Measurements from ENCODE around the gene ANAPC7. TPM values are rescaled to one million over a fixed set of nuclear protein-coding genes. Genes with fewer than 3 reads are reported as not detected.

ANAPC7 gene
- 65.8 and 69.3 TPM in 2 replicates for total RNA-seq (2014; rRNA removed; shearing (Covaris generic))

GRCh38 chr12:110403146-110403975 lies at the start of gene ANAPC7:
TSS of gene ANAPC7 (minus strand) at chr12:110403708. CDS start at chr12:110403627, 81 bp downstream.

GRCh38 chr12:110449799-110450497 lies 46.4 kb upstream of the ANAPC7 start, which contains the start of gene ARPC3:
TSS of gene ARPC3 (minus strand) at chr12:110450337. CDS start at chr12:110450260, 77 bp downstream.

Small RNA genes within 50 kb of the gene (small RNA-seq; reads per million reads assigned to genes)
- not detected for gene RN7SL769P

Other genes with a start within 250 kb of the ANAPC7 start
- 101 and 122 TPM in 2 replicates for gene ATP2A2, start 122.5 kb downstream of the ANAPC7 start, total RNA-seq (2014; rRNA removed; shearing (Covaris generic))
- gene ARPC3, start 46.6 kb upstream of the ANAPC7 start, total RNA-seq (2014; rRNA removed; shearing (Covaris generic)) = 179 and 224 TPM in 2 replicates
- gene GPN3, start 64.5 kb upstream of the ANAPC7 start, total RNA-seq (2014; rRNA removed; shearing (Covaris generic)) = 22.2 and 22.7 TPM in 2 replicates
- 57.5 and 60.2 TPM in 2 replicates for gene FAM216A, start 65.1 kb upstream of the ANAPC7 start, total RNA-seq (2014; rRNA removed; shearing (Covaris generic))
- 46.7 and 62.7 TPM in 2 replicates for gene VPS29, start 98.4 kb upstream of the ANAPC7 start, total RNA-seq (2014; rRNA removed; shearing (Covaris generic))
- 0.24 and 0.26 TPM in 2 replicates for gene RAD9B, start 98.6 kb upstream of the ANAPC7 start, total RNA-seq (2014; rRNA removed; shearing (Covaris generic))
- gene PPTC7, start 179.6 kb upstream of the ANAPC7 start, total RNA-seq (2014; rRNA removed; shearing (Covaris generic)) = 9.0 and 9.1 TPM in 2 replicates
- gene TCTN1, start 210.4 kb upstream of the ANAPC7 start, total RNA-seq (2014; rRNA removed; shearing (Covaris generic)) = 19.7 and 28.1 TPM in 2 replicates

Data from A375 (cell line).